Hepatocyte (in vitro differentiated cells): Measurements from ENCODE around the gene SNX9. TPM values are rescaled to one million over a fixed set of nuclear protein-coding genes. Genes with fewer than 3 reads are reported as not detected.

ENCODE experiments used
- DNase-seq: peaks from one replicate; pipeline ENCODE4 v3.0.0-alpha.2; 2016; ENCODE audit warnings: low spot score
- H2AFZ ChIP-seq: fragments of 200-600 bp; sonication (generic); 2 replicates; pipeline ENCODE4 v1.6.0; 2016; ENCODE audit warnings: antibody characterized with exemption, mild to moderate bottlenecking
- H3K27ac ChIP-seq: fragments of 200-600 bp; sonication (generic); 2 replicates; pipeline ENCODE4 v1.5.1; 2016; ENCODE audit warnings: mild to moderate bottlenecking
- H3K27me3 ChIP-seq: fragments of 200-600 bp; sonication (generic); 2 replicates; pipeline ENCODE4 v1.6.1; 2016
- H3K36me3 ChIP-seq: fragments of 200-600 bp; sonication (generic); replicated peaks from 2 replicates; pipeline ENCODE4 v1.5.1; 2016; ENCODE audit warnings: low read depth; ENCODE audit not compliant: insufficient read depth
- H3K4me1 ChIP-seq: fragments of 200-600 bp; sonication (generic); 2 replicates; pipeline ENCODE4 v1.5.1; 2016; ENCODE audit warnings: mild to moderate bottlenecking, moderate library complexity; ENCODE audit not compliant: insufficient read depth
- H3K4me2 ChIP-seq: fragments of 200-600 bp; sonication (generic); 2 replicates; pipeline ENCODE4 v1.6.0; 2016
- H3K4me3 ChIP-seq: fragments of 200-600 bp; sonication (generic); 2 replicates; pipeline ENCODE4 v1.5.1; 2016; ENCODE audit warnings: mild to moderate bottlenecking
- H3K79me2 ChIP-seq: fragments of 200-600 bp; sonication (generic); 2 replicates; pipeline ENCODE4 v1.6.0; 2017; ENCODE audit warnings: mild to moderate bottlenecking
- H3K9me2 ChIP-seq: fragments of 200-600 bp; sonication (generic); replicated peaks from 2 replicates; pipeline ENCODE4 v1.6.0; 2017; ENCODE audit warnings: mild to moderate bottlenecking; ENCODE audit not compliant: insufficient read depth
- H3K9me3 ChIP-seq: fragments of 200-600 bp; sonication (generic); 2 replicates; pipeline ENCODE4 v1.5.1; 2016; ENCODE audit warnings: low read depth, mild to moderate bottlenecking
- H4K20me1 ChIP-seq: fragments of 200-600 bp; sonication (generic); 2 replicates; pipeline ENCODE4 v1.6.0; 2016; ENCODE audit warnings: mild to moderate bottlenecking; ENCODE audit not compliant: insufficient read depth, poor library complexity, severe bottlenecking
- CTCF ChIP-seq: fragments of 200-600 bp; sonication (generic); IDR thresholded peaks from 2 replicates; pipeline ENCODE4 v1.5.1; 2016; ENCODE audit warnings: antibody characterized with exemption, mild to moderate bottlenecking; ENCODE audit not compliant: poor library complexity
- EZH2 ChIP-seq: fragments of 200-600 bp; sonication (generic); IDR thresholded peaks from 2 replicates; pipeline ENCODE4 v1.6.1; 2016; ENCODE audit warnings: antibody characterized with exemption, mild to moderate bottlenecking, borderline replicate concordance
- EZH2phosphoT487 ChIP-seq: fragments of 200-600 bp; sonication (generic); IDR thresholded peaks from one replicate; pipeline ENCODE4 v1.6.1; 2018; ENCODE audit warnings: antibody characterized with exemption, mild to moderate bottlenecking, low read depth, moderate library complexity; ENCODE audit not compliant: unreplicated experiment, severe bottlenecking
- WGBS: methylation state at CpG from one replicate; pipeline ENCODE4 v1.1.6; 2016; ENCODE audit warnings: low lambda C conversion rate; ENCODE audit errors: missing lambda C conversion rate; 5-methylcytosine and 5-hydroxymethylcytosine counted together
- polyA plus RNA-seq: library from polyadenylated mRNA; unstranded; fragments of >200 nt; fragmentation: Nextera tagmentation; extraction: Ambion mirVana; gene quantifications from 2 replicates; pipeline ENCODE4 v1.2.1, GENCODE V29; 2016
- total RNA-seq: library from RNA; depleted of rRNA; stranded (reverse); fragments of >200 nt; gene quantifications from 2 replicates; pipeline ENCODE4 v1.2.3, GENCODE V29; 2014

SNX9 gene
- total and polyA plus RNA-seq, 2 experiments from 2014 or later = 34.1 to 34.7 TPM

- Histone ChIP-seq H3K27me3 (no peaks in the 10 kb centered on the region), H4K20me1 (no peaks in the 10 kb centered on the region), H3K9me3 (no peaks in the 10 kb centered on the region), H3K36me3 (no peaks in the 10 kb centered on the region), H3K4me2 (no peak overlapping the region), H3K79me2 (peaks cover 5% of the 10 kb centered on the region), H3K27ac (no peak overlapping the region), H3K4me3 (no peak overlapping the region), H3K4me1 (no peaks in the 10 kb centered on the region), H3K9me2 (no peaks in the 10 kb centered on the region), H2AFZ (no peak overlapping the region)
- WGBS = 84% methylated on average over 3 of the region's 3 CpGs
- DNase-seq = no peak
- TF ChIP-seq EZH2phosphoT487 = no peak
- no peak for TF ChIP-seq EZH2
- no peak for TF ChIP-seq CTCF
These were observed 57.5 kb downstream of the SNX9 start for GRCh38 chr6:157880534-157880933.

- Histone ChIP-seq H3K79me2 (peaks cover 6% of the 10 kb centered on the region), H3K36me3 (no peaks in the 10 kb centered on the region)
These were observed 58.3 kb downstream of the SNX9 start for GRCh38 chr6:157881342-157881741.

GRCh38 chr6:157884756-157885155 lies 61.7 kb downstream of the SNX9 start:
- no peaks in the 10 kb centered on the region for H3K36me3 ChIP-seq
- no peaks in the 10 kb centered on the region for H3K27me3 ChIP-seq
- 80% methylated on average over 2 of the region's 2 CpGs for WGBS
- no peak for TF ChIP-seq EZH2phosphoT487
- TF ChIP-seq EZH2 = no peak
- TF ChIP-seq CTCF = no peak
- H3K27ac ChIP-seq = no peak overlapping the region
- no peaks in the 10 kb centered on the region for H4K20me1 ChIP-seq
- no peak for DNase-seq
- peaks cover 6% of the 10 kb centered on the region for H3K79me2 ChIP-seq
- H2AFZ ChIP-seq = no peak overlapping the region
- no peaks in the 10 kb centered on the region for H3K4me1 ChIP-seq
- H3K4me3 ChIP-seq = no peak overlapping the region
- H3K4me2 ChIP-seq = no peak overlapping the region
- no peaks in the 10 kb centered on the region for H3K9me3 ChIP-seq
- no peaks in the 10 kb centered on the region for H3K9me2 ChIP-seq

More at GRCh38 chr6:157881342-157881741, 58.3 kb downstream of the SNX9 start:
- WGBS = 34% methylated on average over 3 of the region's 3 CpGs
- no peak for TF ChIP-seq EZH2phosphoT487
- no peak for TF ChIP-seq CTCF
- no peak for TF ChIP-seq EZH2
- DNase-seq = no peak
- no peak overlapping the region for H3K4me2 ChIP-seq
- no peak overlapping the region for H2AFZ ChIP-seq
- H3K9me3 ChIP-seq = no peaks in the 10 kb centered on the region
- no peaks in the 10 kb centered on the region for H3K27me3 ChIP-seq
- H3K27ac ChIP-seq = no peak overlapping the region
- no peaks in the 10 kb centered on the region for H3K4me1 ChIP-seq
- H4K20me1 ChIP-seq = no peaks in the 10 kb centered on the region
- H3K4me3 ChIP-seq = no peak overlapping the region
- no peaks in the 10 kb centered on the region for H3K9me2 ChIP-seq
